Pancreas (tissue), 10 donors: ENCODE measurements around the gene TRAF3. TPM values are rescaled to one million over a fixed set of nuclear protein-coding genes. Genes with fewer than 3 reads are reported as not detected.

Experiments used
- ATAC-seq, 4 donors: fragments of 200-7000 bp; cut with Tn5 transposase; one replicate each; pipeline versions ENCODE4 v1.8.0 to v1.9.1; 2020; ENCODE audit warnings: mild to moderate bottlenecking in 4 of 4, moderate library complexity in 4 of 4
- DNase-seq, 6 donors: peaks; one replicate each; pipeline ENCODE4 v3.0.0-alpha.2; 2020
- FAIRE-seq: peaks from 2 replicates; lab custom pipeline; 2012; peaks lifted over from hg19 to GRCh38; lab: Jason Lieb, UNC
- H3K27ac ChIP-seq, 4 donors: fragments of 200-600 bp; sonication (generic); 1 replicate in 3 of 4; 2 replicates in 1 of 4; pipeline versions ENCODE4 v1.5.0 to v1.8.0; 2020
- H3K27me3 ChIP-seq, 4 donors: fragments of 200-600 bp; one replicate each; pipeline ENCODE4 v1.8.0; 2021
- H3K36me3 ChIP-seq, 3 donors: fragments of 200-600 bp; sonication (generic) in 1 of 3; one replicate each; pipeline versions ENCODE4 v1.5.0 to v1.8.0; 2020 to 2021
- H3K4me1 ChIP-seq, 3 donors: fragments of 200-600 bp; one replicate each; pipeline ENCODE4 v1.8.0; 2021
- H3K4me3 ChIP-seq, 4 donors: fragments of 200-600 bp; sonication (generic) in 2 of 4; one replicate each; pipeline versions ENCODE4 v1.5.0 to v1.8.0; 2020 to 2021
- H3K9me3 ChIP-seq, 4 donors: fragments of 200-600 bp; one replicate each; pipeline ENCODE4 v1.8.0; 2021
- WGBS, 2 donors: extraction: QIAGEN DNeasy Blood & Tissue Kit; methylation state at CpG; one replicate each; pipeline ENCODE4 v1.1.7; 2013; 5-methylcytosine and 5-hydroxymethylcytosine counted together
- intact Hi-C, 3 donors: fragments of 100-400 bp; cut with DNase I; formaldehyde crosslinking; loops; one replicate each; pipeline versions ENCODE4 v1.11.1 to v1.14.2; 2022
- polyA plus RNA-seq, 2 donors: library from polyadenylated mRNA; stranded (reverse); fragments of 200-250 nt; gene quantifications; one replicate each; pipeline ENCODE4 v1.2.3, GENCODE V29; 2013
- total RNA-seq, 6 donors: library from RNA; stranded (reverse); fragmentation: NEBNext Ultra II Directional in 4 of 6; extraction: Animal tissue kit (Norgen Biotek cat#: 25700) in 4 of 6; gene quantifications; one replicate each; pipeline versions ENCODE4 v1.2.1 to v1.2.4, GENCODE V29; 2021 to 2023
- TF ChIP-seq, protein P1 (sequence below), 4 donors: fragments of 200-600 bp; sonication (generic) in 3 of 4; IDR thresholded peaks; one replicate each; pipeline versions ENCODE4 v1.5.0 to v1.8.0; 2021; ENCODE audit warnings: antibody characterized with exemption in 4 of 4
- donor health status: healthy with polysubstance abuse.
- donor health status: DM: no; HTN: no; CAD: no; lungs with moderate emphysema.
- donor health status: DM: no; HTN: no; CAD: no.
- donor health status: control.
- donor health status: control.
- donor health status: Bipolar disorder and iron deficiency.
- donor health status: DM: yes; HTN: yes; CAD: no.
- donor health status: DM: no; HTN: no; CAD: no.
- donor health status: DM: no; HTN: no; CAD: no.
- donor health status: DM: yes; HTN: yes; CAD: no.

The TRAF3 gene
- total and polyA plus RNA-seq, 8 donors = 3.6 to 14.7 (median 6.1) TPM

DNA sequence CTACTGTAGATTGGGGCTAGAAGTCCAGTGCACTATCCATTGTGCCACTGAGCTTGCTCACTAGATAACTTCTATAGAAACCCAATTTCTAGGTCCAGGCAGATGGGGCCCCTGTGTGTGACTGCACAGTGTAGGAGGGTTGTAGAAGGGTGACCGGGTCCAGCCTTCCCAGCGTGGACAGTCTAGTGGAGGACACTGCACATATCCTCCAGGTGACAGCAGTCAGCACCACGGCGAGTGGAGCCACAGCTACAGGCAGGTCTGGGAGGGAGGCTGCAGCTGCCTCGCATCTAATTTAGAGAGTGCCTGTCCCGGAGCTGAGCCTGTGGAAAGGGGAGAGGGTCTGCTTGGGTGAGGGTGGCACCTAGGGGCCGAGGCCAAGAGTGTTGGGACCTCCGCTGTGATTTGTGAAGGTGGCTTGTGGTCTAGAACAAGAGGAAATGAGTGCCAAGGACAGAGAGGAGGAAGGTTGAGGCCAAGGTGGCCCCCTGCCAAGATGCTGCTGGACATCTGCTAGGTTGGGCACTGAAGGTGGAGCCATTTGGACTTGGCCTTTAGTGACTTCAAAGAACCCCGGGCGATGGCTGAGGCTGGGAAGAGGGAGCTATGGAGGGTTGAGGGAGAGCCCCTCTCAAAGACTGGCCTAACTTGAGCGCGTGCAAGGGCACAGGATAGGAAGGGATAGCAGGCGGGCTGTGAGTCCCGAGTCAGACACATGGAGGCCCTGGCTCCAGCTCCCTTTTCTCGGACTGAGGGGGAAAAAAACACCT is 46.0 kb upstream of the TRAF3 start:
- DNase-seq = no peak
- no peak for ATAC-seq
- Histone ChIP-seq H3K4me1 (no peaks in the 10 kb centered on the region), H3K36me3 (peaks cover 0 to 4% (median 2%) of the 10 kb centered on the region in 3 donors), H3K27ac (no peak overlapping the region), H3K27me3 (no peaks in the 10 kb centered on the region), H3K4me3 (no peak overlapping the region), H3K9me3 (no peaks in the 10 kb centered on the region)
- intact Hi-C loops = no loop called here
- 95 to 96% methylated on average over 15 of the region's 15 CpGs for WGBS, 2 donors
- no peak for FAIRE-seq
- TF ChIP-seq, protein P1, sequence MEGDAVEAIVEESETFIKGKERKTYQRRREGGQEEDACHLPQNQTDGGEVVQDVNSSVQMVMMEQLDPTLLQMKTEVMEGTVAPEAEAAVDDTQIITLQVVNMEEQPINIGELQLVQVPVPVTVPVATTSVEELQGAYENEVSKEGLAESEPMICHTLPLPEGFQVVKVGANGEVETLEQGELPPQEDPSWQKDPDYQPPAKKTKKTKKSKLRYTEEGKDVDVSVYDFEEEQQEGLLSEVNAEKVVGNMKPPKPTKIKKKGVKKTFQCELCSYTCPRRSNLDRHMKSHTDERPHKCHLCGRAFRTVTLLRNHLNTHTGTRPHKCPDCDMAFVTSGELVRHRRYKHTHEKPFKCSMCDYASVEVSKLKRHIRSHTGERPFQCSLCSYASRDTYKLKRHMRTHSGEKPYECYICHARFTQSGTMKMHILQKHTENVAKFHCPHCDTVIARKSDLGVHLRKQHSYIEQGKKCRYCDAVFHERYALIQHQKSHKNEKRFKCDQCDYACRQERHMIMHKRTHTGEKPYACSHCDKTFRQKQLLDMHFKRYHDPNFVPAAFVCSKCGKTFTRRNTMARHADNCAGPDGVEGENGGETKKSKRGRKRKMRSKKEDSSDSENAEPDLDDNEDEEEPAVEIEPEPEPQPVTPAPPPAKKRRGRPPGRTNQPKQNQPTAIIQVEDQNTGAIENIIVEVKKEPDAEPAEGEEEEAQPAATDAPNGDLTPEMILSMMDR (IDR thresholded peaks at IDR 0.05) = no peak

- TF ChIP-seq, protein P1 (IDR thresholded peaks at IDR 0.05) = no peak
- intact Hi-C loops = no loop called here
- DNase-seq (no peak), ATAC-seq (no peak), FAIRE-seq (no peak)
- 92 to 95% methylated on average over 13 of the region's 13 CpGs for WGBS, 2 donors
- H3K4me1 ChIP-seq = no peaks in the 10 kb centered on the region
- H3K27me3 ChIP-seq = no peaks in the 10 kb centered on the region
- H3K4me3 ChIP-seq = no peak overlapping the region
- no peaks in the 10 kb centered on the region for H3K9me3 ChIP-seq
- no peaks in the 10 kb centered on the region for H3K36me3 ChIP-seq
- H3K27ac ChIP-seq = no peak overlapping the region
Measured at GRCh38 chr14:102731871-102732800, 45.1 kb upstream of the TRAF3 start.

GRCh38 chr14:102732924-102733323 is 44.3 kb upstream of the TRAF3 start:
- no peaks in the 10 kb centered on the region for H3K36me3 ChIP-seq

DNA sequence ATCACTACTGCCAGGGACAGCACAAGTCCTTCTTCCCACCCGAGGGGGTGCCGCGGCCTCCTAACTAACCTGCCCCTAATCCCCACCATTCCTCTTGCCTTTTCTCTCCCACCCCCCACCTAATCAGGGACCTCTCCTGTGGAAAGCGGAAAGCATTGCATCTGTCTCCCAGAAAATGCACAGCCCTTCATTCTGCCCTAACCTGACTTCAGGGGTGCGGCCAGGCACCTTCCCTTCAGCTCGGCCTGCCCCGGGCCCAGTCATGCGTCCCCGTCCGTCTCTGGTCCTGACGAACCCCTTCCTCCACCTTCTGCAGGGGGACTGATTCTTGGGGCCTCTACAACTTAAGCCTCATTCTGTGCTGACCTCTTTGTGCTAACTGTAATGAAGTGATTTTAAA is 43.9 kb upstream of the TRAF3 start:
- TF ChIP-seq, protein P1 (IDR thresholded peaks at IDR 0.05) = no peak
- H3K9me3 ChIP-seq = no peaks in the 10 kb centered on the region
- DNase-seq = no peak
- 87 to 88% methylated on average over 11 of the region's 11 CpGs for WGBS, 2 donors
- H3K4me1 ChIP-seq = no peaks in the 10 kb centered on the region
- no peaks in the 10 kb centered on the region for H3K36me3 ChIP-seq
- no peak overlapping the region for H3K4me3 ChIP-seq
- ATAC-seq = no peak
- no peak overlapping the region for H3K27ac ChIP-seq
- no peak for FAIRE-seq
- no peaks in the 10 kb centered on the region for H3K27me3 ChIP-seq
- intact Hi-C loops = no loop called here

More at GRCh38 chr14:102732924-102733323, 44.3 kb upstream of the TRAF3 start:
- Histone ChIP-seq H3K4me3 (no peak overlapping the region), H3K4me1 (no peaks in the 10 kb centered on the region), H3K9me3 (no peaks in the 10 kb centered on the region), H3K27me3 (no peaks in the 10 kb centered on the region), H3K27ac (no peak overlapping the region)
- ATAC-seq (no peak), DNase-seq (no peak), FAIRE-seq (no peak)
- TF ChIP-seq, protein P1 (IDR thresholded peaks at IDR 0.05) = no peak
- WGBS, 2 donors = 97 to 99% methylated on average over 10 of the region's 10 CpGs
- intact Hi-C loops = no loop called here
